HG02840 (cell line): ENCODE data around the gene EPN1.
"Not testable (repeated sequence)": the region's sequence is repeated elsewhere in the genome, so short reads cannot be mapped to it uniquely, and the experiment has no call there.

Experiments used
- ATAC-seq: cut with Tn5 transposase; IDR thresholded peaks from one replicate; pipeline ENCODE4 v1.9.1; 2021; ENCODE audit warnings: mild to moderate bottlenecking, moderate library complexity, moderate number of reproducible peaks; ENCODE audit not compliant: unreplicated experiment, low FRiP score

Gene EPN1

GRCh38 chr19:55712804-55713631 lies 38.0 kb downstream of the EPN1 start:
- no peak for ATAC-seq

GRCh38 chr19:55716531-55716930 lies 41.5 kb downstream of the EPN1 start:
- ATAC-seq: no peak

- ATAC-seq: no peak
Observed at GRCh38 chr19:55717251-55717650, 42.2 kb downstream of the EPN1 start.

- ATAC-seq: not testable (repeated sequence)
Observed at GRCh38 chr19:55717879-55718711, 43.1 kb downstream of the EPN1 start.

- no peak for ATAC-seq
Observed at GRCh38 chr19:55720214-55720746, 45.3 kb downstream of the EPN1 start.

GRCh38 chr19:55720801-55721200 lies 45.8 kb downstream of the EPN1 start:
- no peak for ATAC-seq

- ATAC-seq: no peak
Observed at GRCh38 chr19:55723491-55723890, 48.5 kb downstream of the EPN1 start.

GRCh38 chr19:55730378-55730777 lies 55.4 kb downstream of the EPN1 start:
- not testable (repeated sequence) for ATAC-seq

GRCh38 chr19:55738302-55738701 lies 63.3 kb downstream of the EPN1 start, which contains the start of gene NLRP9:
Gene NLRP9 (minus strand): TSS chr19:55738402. CDS start chr19:55738374, 28 bp downstream.
- no peak for ATAC-seq

GRCh38 chr19:55750715-55751114 lies 75.7 kb downstream of the EPN1 start:
- ATAC-seq: no peak

- ATAC-seq: no peak
Observed at GRCh38 chr19:55753401-55753800, 78.4 kb downstream of the EPN1 start.

GRCh38 chr19:55756808-55757207 lies 81.8 kb downstream of the EPN1 start:
- ATAC-seq: not testable (repeated sequence)

GRCh38 chr19:55758797-55759196 lies 83.8 kb downstream of the EPN1 start, which contains the start of gene RFPL4A:
Gene RFPL4A (plus strand): TSS chr19:55759097. CDS start chr19:55761801, 2,704 bp downstream.
- not testable (repeated sequence) for ATAC-seq
